Amygdala (tissue), 56 donors: ENCODE data around the gene ACSS1.
A peak's percentile ranks its signal among the peaks of the same experiment; 100 is the strongest.

Experiments used
- DNase-seq, 56 donors: peaks; one replicate each; lab custom pipeline; 2025; lab: John Stamatoyannopoulos, UW

ACSS1 gene

DNA sequence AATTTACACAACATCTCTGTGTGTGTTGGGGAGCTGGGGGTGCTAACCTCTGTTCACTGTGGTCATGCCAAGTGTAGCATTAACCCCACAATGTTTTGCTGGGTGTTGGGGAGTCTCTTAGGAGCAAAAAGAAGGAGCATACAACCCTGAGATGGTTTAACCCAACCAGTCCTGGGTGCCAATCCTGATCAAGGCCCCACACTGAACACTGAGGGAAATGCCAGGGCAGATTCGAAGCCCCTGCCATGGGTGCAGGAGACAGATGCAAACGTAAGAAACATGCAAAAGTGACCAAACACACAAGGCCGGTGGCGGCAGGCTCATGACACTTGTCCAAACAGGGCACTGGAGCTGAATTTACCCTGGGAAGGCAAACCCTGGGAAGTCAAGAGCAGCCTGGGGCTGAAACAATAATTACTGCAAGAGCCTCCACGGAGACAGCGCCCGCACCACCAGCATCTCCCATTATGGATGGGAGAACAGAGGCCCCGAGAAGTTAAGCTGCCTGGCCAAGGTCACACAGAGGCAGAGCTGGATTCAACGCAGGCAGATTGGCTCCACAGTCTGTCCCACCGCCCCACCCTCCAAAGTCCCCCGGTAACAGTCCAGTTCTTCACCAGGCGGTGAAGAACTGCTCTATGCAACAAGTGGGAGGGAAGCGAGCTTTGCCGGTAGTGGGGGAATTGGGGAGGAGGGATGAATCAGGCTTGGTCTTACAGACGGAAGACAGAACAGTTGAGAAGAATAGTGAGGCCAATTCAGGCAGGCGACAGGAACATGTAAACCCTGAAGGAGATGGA is 8.5 kb downstream of the ACSS1 start:
- no peak for DNase-seq

DNA sequence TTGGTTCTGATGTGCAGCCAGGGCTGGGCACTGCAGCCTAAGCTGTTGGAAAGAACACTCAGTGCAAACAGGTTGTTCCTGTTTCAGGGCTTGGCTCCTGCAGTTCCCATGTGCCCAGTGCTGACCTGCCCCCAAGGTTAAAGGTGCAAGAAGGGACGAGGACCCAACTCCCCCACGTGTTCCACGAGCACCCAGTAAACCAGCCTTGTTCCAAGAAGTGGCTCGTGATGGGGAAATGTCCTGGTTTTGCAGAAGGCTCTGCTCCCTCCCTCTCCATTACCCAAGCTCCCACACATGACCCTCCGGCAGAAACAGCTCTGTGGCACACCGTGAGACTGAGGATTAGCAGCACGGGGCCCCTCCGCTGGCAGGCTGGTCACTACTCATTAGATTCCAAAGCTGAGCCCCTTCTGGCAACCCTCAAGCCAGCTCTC is 9.4 kb downstream of the ACSS1 start:
- no peak for DNase-seq

DNA sequence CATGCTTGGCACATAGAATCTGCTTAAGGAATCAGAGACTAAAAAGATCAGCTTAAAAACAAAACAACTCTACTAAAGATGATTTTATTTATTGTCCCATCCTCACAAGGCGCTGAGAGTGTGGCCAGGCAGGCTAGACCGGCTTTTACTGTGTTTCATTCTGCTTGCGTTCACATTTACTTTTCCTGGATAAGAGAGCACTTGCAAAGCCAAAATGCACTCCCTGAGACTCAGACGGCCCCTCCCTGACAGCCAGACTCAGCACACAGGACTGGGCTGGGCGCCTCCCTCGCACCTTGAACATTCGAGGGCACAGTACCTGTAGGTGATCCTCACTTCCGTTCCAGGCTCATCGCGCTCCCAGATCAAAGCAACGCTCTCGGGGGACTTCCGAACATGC is 10.2 kb downstream of the ACSS1 start:
- no peak for DNase-seq

DNA sequence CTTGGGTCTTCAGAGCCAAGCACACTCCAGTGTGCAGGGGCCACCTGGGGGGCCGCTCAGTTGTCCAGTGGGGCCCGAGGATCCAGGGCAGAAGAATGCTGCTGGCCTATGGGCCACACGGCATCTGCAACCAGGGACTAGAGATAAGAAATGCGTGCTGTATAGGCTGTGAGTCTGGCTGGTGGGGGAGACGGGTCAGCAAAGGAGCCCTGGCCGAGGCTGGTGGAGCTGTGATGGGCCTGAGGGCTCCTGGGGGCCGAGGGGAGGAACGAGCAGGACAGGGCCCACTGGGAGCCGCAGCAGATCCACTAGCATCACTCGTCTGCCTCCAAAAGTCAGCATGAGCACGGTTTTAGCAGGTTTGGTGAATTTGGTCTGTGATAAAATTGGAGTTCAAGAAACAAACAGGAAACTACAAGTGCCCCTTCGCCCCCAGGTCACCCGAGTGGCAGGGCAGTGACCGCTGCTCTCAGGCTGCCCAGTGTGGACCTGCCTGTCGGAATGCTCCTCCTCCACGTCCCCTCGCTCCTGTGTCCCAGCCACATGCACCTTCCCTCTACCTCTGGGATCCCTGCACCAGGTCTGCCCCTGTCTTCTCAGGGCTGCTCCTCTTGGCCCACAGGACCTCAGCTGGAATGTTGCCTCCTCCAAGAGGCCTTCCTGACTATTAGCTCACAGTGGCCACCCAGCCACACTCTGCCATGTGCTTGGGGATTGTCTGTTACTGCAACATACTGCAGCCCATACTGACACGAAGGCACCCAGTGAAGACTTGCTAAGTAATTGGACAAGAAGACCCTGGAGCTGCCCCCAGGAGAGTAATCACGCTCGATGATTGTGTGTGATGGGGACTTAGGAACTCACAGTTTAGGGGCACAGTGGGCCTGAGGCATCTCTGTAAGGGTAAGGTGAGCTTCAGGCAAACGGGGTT is 10.9 kb downstream of the ACSS1 start:
- DNase-seq = no peak

DNA sequence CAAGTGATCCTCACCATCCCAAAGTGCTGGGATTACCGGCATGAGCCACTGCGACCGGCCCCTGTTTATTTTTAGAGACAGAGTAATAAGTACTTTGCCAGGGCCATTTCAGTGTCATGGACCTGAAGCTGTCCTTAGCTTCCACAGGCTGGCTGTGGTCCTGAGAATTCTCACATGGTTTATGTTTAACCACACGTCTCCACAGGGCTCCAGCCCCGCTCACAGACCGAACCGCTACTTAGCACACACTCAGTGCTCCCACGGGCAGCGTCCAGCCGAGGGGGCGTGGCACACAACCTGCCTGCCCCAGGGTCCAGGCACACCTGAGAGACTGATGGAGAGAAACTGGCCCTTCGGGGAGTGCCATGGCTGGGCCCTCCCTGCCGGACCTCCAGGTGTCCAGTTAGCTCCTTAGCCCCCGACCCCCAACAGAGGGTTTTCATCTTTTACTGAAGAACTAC is 11.7 kb downstream of the ACSS1 start:
- no peak for DNase-seq

DNA sequence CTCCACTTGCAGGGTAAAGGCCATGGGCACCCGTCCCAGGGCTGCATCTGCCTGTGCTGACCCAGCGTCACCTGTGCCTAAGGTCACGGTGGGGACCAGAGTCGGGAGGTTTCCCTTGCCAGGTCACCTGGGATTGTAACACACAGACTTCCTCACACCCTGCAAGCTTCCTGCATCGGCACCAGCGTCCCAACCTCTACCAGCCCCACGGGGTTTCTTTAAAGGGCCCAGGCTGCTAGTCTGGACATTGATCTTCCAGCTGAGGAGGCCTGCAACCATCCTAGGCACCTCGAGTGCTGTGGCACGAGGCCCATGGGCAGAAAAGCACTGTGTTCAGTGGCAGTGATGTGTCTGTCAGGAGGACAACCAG is 12.6 kb downstream of the ACSS1 start:
- DNase-seq = no peak

DNA sequence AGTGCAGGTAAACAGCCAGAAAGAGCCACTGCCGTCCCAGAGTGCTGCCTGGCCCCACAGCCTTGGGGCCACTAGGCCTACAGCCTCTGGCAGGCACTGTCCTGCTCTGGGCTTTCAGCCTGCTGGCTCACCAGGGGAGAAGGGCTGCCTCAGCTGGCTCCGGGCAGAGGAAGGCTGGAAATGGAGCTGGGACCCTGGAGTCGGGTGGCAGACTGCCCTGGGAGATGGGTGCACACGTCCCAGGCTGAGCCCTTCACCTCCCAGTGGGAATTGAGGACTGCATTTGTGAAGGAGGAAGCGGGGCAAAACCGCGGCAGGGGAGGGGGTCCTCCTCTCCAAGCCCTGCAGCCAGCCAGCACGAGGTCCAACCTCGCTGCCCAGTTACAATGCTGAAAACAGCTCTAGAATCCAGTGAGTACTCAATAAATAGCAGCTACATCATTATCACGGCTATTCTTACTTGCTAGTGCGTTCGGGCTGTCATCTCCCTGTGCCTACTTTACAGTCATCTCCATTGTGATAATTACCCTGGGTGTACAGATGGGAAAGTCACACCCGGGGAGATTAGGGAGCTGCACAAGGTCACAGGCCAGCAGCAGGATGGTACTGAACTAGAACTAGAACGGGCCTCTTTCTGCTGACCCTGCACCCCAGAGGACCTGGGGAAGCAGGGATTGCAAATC is 13.1 kb downstream of the ACSS1 start:
- peak in 36 of 56 donors; percentile 25 to 88 (median 62) for DNase-seq

DNA sequence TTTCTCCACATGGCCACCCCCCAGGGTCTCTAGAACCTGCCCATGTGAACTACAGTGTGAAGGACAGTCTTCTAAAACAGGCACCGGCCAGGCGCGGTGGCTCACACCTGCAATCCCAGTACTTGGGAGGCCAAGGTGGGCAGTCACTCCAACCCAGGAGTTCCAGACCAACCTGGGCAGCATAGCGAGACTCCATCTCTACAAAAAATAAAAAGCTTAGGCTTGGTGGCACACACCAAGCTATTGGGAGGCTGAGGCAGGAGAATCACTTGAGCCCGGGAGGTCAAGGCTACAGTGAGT is 13.7 kb downstream of the ACSS1 start:
- no peak for DNase-seq

DNA sequence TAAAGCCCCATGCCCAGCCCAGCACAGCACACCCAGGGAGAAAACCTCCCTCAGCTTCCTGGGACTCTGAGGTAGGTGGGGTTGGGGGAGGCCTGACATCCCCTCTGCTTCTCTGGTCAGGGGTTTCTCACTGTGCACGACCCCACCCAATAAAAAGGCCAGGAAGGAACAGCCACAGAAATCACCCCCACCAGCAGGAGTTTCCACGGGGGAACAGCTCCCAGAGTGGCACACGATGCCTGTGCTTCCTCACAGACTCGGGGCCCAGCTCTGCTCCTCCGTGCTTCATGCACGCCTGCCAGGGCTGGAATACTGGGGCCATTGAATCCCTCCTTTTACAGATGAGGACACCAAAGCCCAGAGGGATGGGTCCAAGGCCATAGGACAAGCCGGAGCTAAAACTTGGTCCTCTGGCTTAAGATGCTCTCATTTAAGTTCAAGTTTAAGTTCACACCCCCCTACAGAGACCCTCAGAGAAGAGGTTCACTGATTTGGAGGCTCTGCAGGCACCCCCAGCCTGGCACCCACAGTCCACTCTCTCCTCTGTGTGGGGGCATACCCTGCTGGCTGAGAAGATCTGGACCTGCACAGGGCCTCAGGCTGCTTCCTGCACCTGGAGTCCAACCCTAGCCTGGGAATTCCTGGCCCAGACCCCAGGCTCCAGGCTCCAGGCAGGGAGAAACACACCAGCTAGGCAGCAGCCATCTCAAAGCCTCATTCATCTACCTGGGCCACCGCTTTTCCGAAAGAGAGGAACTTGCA is 14.3 kb downstream of the ACSS1 start:
- no peak for DNase-seq

DNA sequence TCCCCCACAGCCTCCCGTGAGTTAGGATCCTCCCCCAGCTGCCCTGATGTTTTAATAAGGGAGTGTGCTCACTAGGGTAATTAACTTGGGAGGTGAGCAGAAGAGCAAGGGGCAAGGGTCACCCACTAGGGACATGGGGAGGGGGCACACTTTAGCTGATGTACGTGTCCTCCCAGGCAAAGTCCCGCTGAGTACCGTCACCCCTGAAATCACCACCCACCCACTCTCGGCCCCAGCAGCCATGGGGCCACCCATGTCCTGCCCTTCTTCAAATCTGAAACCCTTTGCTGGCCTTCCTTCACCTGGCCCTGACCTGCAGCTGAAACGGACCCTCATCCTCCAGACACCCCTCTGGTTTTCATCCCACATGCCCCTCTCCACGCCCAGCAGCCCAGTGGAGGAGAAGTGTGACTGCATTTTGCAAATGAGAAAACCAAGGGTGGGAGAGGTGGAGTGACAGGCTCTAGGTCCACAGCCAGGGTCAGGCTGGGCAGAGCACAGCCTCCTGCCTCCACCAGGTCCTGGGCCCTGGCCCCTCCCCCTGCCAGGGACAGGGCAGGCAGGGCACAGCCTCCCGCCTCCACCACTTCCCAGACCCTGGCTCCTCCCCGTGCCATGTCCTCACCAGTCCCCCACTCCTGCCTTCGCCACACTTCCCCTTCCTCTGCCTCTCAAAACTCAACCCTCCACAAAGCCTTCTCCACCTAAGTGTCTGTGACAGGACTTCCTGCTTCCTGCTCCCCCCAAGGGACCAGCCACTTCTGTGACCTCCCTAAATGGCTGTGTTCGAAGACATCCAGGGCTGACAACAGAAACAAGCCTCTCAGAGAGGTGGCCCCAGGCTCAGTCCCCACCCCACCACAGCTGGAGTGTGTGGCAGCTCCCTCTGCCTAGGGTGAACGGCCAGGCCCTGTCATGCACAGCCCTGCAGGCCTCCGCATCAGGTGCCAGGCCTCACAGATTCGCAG is 15.1 kb downstream of the ACSS1 start:
- peak in 14 of 56 donors; percentile 24 to 62 (median 37) for DNase-seq

DNA sequence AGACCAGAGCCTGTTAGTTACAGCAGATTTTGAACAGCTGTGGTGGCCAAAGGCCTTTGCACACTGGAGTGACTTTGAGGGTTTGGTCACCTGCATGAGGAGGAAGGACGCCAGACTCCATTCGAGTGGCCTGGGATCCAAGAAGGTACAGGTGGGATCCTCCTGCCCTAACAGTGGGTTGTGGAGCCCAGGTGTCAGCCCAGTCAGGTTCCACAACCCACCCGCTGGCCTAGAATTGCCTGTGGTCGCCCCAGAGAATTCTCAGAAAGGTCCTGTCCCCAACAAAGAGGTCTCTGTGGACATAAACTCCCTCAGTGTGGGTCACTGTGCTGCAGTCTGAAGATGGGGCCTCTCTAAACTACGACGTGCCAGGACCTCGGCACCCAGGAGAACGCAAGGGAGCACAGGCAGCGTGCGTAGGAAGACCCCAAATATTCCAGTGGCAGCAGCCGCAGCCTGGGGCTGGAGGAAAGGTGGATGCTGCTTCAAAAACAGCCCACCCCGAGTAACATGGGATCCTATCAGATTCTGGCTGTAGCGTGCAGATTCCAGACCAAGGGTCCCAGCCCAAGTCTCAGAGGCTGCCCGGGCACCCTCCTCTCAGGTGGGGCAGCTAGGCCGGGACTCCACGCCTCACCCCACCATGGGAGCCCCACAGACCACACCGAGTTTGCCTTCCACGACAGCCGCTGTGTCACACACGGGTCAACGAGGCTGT is 16.0 kb downstream of the ACSS1 start:
- DNase-seq = no peak

DNA sequence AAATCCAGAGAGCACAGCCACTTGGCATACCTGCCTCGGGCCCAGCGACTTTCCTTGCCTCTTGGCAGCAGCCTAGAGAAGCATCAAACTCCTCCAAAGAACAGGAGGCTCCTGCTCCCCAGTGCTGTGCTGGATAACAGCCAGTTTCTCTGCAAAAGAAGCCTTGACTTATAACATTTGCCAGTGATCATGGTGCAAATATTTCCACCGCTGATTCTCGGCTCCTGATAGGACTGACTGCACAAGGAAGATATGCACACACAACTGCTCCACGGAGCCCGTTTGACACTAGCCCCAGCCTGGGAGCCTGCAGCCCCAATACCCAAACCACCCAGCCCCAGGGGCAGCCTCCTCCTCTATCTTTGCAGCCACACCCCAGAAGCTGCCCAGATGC is 17.5 kb downstream of the ACSS1 start:
- DNase-seq = peak in 1 of 56 donors; percentile 28

DNA sequence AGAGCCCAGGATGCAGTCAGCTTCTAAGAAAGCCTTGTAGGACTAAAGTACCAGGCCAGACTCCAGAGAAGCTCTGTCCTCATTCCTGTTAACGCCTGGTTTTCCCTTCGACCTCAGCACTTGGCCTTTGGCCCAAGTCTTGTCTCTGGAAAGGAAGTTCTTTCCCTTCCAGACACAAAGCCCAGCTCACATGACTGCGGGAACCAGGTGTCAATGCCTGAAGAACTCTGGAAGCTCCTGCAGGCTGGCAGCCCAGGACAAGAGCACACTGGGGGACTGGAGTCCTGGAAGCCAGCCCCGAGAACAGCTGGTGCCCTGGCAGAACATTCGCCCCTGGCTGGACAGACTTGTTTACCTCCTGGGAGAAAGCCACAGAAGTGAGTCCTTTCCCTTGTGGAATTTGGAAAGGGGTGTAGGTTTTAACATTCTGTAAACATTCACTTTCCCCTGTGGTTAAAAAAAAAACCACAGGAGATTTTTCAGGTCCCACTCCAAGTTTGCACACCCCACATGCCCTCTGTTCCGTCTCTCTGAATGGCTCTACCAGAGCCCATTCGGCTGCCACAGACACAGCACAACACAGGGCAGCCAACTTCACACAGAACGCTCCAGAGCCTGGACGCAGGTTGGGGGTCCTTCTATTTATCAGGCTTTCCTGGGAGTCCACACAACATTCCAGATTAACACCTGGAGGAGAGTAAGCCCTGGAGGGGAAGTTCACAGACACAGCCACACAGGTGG is 18.1 kb downstream of the ACSS1 start:
- DNase-seq = peak in 49 of 56 donors; percentile 26 to 89 (median 68)

DNA sequence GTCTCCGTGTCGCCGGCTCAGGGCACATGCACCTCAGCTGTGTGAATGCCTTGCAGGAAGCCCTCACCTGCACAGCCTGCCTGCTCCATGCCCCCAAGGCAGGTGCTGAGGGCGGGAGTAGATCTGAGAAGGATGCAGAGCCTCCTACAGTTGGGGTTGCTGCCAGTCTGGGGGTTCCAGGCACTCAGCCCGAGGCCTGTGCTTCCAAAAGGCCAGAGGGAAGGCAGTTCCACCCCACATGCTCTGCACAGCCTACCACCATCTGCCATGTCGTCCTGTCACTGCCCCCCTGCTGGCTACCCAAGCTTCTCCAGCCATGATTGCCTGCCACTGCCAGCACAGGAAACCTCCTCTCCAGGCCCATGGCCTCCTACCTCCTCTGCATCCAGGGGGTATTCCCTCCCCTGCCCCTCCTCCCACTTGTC is 19.3 kb downstream of the ACSS1 start:
- no peak for DNase-seq

DNA sequence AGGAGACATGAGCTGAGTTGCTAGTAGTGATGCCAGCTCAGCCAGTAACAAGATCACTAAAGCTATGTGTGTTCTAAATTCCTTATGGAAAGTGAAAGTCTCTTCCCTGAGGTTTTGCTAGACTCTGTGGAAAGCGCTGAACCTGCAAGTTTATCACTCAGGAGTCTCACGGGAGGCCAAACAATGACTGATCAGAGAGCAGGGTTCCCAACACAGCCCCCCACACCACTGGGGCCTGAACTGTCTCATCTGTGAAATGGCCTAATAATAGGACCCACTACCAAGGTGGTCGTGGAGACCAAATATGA is 19.9 kb downstream of the ACSS1 start:
- DNase-seq = no peak

DNA sequence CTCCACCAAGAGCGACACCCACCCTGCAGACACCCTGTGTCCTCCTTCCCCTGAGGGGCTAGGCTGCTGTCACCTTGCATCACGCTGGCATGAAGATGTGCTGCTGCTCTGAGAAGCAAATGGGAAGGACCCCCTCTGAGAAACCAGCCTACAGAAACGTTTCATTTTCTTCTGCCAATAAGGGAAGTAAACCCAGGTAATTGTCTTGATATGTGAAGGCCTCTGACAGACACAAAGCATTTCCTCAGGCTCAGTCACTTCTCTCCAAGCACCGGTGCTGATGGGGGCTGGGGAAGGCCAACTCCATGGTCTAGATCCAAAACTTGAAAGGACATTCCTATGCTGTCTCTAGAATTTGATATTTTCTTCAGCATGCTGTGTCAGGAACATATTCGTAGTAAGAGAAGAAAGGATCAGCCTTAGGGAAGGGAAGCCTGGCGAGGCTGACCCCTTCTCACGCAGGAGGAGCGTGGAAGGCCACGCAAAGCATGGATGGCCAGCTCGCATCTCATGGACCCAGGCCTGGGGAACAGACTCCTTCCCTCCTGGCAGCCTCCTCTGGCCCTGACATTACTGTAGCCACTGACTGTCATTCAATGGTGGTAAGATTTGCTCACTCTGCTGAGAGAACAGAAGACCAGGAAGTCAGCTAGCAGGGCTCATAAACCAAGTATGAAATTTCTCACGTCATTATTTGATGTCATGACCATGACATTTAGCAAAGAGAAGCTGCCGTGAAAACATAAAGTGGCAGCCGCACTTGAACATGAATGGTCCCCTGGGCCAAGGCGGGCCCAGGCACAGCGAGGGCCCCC is 20.4 kb downstream of the ACSS1 start:
- no peak for DNase-seq

DNA sequence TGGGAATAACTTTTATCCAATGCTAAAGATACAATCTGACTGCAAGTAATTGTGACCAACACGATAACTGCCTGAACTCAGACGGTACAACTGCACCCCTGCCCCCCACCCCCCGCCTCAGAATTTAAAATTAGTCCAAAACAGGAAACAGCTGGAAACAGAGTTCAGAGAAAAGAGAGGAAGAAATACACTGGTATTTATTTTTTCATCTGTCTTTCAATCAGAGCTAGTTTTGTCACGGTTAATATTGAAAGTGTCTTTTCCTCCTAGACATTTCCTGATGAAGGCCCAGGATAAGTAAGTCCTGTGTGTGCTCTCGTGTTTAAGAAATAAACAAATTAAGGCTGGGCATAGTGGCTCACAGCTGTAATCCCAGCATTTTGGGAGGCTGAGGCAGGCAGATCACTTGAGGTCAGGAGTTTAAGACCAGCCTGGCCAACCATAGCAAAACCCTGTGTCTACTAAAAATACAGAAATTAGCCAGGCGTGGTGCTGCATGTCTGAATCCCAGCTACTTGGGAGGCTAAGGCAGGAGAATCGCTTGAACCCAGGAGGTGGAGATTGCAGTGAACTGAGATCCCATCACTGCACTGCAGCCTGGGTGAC is 21.5 kb downstream of the ACSS1 start:
- no peak for DNase-seq
